ENCODE data around the gene ICAM4.

ICAM4 gene

DNA sequence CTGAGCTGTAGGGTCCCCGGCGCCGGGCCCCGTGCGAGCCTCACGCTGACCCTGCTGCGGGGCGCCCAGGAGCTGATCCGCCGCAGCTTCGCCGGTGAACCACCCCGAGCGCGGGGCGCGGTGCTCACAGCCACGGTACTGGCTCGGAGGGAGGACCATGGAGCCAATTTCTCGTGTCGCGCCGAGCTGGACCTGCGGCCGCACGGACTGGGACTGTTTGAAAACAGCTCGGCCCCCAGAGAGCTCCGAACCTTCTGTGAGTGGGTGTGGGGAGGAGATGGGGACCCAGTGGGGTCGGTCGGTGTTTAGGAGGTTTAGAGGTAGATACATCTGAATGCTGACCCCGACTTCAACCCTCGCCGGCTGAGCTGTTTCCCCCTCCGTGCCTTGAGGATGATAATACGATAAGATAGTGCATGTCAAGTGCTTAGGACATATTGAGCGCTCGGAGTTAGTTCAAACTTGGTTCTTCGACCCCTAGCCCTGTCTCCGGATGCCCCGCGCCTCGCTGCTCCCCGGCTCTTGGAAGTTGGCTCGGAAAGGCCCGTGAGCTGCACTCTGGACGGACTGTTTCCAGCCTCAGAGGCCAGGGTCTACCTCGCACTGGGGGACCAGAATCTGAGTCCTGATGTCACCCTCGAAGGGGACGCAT, 4.9 kb downstream of the ICAM4 start:
- no peak for FAIRE-seq

DNA sequence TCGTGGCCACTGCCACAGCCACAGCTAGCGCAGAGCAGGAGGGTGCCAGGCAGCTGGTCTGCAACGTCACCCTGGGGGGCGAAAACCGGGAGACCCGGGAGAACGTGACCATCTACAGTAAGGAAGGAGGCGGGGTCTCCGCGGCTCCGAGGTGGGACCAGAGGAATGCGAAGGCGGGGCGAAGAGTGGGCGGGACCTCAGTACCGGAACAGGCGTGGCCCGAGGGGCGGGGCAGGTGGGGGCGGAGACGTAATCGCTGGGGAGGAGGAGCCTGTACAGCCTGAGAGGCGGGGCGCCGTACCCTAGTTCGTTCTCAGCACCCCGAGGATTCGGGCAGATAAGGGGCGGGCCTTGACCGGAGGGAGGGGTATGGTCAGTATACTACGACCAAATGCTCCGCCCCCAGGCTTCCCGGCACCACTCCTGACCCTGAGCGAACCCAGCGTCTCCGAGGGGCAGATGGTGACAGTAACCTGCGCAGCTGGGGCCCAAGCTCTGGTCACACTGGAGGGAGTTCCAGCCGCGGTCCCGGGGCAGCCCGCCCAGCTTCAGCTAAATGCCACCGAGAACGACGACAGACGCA, 5.5 kb downstream of the ICAM4 start:
- FAIRE-seq = no peak

DNA sequence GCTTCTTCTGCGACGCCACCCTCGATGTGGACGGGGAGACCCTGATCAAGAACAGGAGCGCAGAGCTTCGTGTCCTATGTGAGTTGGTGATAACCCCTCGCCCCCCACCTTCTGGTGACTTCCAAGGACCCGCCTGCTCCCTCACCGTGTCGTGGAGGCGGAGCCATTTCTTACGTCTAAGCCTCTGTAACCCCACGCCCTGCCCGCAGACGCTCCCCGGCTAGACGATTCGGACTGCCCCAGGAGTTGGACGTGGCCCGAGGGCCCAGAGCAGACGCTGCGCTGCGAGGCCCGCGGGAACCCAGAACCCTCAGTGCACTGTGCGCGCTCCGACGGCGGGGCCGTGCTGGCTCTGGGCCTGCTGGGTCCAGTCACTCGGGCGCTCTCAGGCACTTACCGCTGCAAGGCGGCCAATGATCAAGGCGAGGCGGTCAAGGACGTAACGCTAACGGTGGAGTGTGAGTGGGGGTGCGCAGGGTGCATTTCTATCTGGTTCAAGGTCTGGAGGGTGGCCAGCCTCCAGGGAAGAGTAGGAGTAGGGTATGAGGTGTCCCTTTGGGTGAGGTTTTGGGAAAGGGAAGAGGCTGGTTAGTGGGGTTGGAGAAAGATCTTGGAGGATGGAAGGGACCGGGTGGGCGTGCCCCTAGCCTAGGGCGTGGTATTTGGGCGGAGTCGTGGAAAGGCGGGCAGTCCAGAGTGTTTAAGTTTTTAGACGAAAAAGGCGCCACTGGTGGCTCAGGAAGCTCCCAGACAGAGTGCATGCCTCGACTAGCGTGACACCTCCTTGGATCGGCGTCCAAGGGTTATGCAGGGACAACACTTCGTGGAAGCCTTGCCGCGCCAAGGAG, 6.3 kb downstream of the ICAM4 start:
- FAIRE-seq = no peak

DNA sequence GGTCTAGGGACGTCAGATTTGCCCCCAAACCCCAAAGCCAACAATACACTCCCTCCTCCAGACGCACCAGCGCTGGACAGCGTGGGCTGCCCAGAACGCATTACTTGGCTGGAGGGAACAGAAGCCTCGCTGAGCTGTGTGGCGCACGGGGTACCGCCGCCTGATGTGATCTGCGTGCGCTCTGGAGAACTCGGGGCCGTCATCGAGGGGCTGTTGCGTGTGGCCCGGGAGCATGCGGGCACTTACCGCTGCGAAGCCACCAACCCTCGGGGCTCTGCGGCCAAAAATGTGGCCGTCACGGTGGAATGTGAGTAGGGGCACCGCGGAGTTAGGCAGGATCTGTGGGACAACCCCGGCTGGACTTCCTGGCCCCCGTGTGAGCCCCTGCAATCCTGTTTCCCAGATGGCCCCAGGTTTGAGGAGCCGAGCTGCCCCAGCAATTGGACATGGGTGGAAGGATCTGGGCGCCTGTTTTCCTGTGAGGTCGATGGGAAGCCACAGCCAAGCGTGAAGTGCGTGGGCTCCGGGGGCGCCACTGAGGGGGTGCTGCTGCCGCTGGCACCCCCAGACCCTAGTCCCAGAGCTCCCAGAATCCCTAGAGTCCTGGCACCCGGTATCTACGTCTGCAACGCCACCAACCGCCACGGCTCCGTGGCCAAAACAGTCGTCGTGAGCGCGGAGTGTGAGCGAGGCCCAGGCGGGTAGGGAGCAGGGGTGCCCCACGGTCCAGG, 7.0 kb downstream of the ICAM4 start:
- FAIRE-seq = no peak

DNA sequence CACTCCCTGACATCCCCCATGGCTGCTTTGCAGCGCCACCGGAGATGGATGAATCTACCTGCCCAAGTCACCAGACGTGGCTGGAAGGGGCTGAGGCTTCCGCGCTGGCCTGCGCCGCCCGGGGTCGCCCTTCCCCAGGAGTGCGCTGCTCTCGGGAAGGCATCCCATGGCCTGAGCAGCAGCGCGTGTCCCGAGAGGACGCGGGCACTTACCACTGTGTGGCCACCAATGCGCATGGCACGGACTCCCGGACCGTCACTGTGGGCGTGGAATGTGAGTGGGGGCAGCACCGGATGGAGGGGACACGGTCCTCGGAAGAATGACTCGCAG, 7.6 kb downstream of the ICAM4 start:
- FAIRE-seq = no peak

DNA sequence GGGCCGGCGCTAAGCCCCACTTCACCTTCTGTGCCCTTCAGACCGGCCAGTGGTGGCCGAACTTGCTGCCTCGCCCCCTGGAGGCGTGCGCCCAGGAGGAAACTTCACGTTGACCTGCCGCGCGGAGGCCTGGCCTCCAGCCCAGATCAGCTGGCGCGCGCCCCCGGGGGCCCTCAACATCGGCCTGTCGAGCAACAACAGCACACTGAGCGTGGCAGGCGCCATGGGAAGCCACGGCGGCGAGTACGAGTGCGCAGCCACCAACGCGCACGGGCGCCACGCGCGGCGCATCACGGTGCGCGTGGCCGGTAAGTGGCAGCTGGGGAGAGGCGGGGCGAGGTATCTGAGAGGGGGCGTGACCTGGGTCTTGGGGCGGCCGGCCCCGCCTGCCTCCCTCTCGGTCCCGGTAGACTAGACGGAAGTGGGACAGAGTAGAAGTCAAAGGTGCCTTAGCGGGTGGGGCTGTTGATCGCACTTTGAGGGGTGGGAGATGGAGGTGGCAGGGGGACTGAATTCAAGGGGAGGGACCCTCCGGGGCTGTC, 8.6 kb downstream of the ICAM4 start:
- FAIRE-seq = no peak

DNA sequence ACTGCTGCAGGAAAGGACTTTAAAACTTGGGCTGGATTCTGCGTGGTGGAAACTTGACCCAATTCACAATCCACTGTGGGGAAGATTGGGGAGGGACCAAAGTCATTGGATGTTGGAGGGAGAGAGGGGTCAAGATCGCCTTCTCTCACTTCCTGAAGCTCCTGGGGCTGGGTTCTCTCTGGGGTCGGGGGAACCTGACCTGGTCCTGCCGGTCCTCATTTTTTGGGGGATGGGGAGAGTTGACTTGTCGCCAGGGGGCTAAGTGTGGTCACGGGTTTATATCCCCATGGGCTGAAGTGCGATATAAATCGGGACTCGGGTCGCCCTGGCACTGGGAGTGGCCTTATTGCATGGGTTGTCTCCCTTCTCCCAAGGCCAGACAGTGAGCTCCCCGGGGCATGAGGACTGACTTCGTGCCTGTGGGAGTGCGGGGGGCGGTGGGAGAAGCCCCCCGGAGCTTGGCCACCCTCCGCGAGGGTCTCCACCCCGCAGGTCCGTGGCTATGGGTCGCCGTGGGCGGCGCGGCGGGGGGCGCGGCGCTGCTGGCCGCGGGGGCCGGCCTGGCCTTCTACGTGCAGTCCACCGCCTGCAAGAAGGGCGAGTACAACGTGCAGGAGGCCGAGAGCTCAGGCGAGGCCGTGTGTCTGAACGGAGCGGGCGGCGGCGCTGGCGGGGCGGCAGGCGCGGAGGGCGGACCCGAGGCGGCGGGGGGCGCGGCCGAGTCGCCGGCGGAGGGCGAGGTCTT, 9.3 kb downstream of the ICAM4 start:
- no peak for FAIRE-seq

DNA sequence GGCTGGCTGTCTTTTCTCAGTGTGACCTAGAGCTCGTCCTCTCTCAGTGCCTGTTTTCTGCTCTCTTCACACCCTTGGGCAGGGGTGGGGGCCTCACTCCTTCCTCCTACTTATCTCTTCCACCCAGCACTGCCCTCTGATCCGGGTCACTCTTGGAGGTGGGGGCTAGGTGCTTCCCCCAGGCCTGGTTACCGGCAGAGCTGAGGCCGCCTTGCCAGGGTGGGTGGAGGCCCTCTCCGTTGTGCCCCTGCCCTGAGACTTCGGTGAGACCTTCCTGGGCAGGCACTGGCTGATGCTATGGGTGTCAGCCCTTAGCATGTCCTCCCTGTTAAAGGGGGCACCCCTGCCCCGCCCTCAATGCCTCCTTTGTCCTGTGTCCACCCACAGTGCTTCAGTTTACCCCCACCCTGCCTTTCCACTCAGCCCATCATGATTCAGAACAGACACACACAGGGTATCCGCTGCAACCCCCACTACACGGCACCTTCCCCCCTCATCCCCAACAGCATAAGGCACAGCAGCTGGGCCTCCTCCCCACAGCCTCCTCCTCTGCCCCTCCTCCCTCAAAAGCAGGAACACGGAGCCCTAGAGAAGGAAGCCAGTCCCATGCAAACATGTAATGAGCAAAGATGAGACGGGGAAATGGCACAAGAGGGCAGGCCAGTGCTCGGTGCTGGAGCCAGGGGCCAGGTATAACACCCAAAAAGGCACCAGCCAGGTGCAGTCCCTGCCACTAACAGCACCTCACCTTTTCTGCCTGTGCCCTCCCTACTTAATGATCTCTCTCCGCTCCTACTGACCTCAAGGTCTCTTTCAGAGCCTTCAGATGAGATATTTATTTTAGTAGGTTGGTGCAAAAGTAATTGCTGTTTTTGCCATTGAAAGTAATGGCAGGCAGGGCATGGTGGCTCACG, 13.0 kb downstream of the ICAM4 start:
- FAIRE-seq = no peak

DNA sequence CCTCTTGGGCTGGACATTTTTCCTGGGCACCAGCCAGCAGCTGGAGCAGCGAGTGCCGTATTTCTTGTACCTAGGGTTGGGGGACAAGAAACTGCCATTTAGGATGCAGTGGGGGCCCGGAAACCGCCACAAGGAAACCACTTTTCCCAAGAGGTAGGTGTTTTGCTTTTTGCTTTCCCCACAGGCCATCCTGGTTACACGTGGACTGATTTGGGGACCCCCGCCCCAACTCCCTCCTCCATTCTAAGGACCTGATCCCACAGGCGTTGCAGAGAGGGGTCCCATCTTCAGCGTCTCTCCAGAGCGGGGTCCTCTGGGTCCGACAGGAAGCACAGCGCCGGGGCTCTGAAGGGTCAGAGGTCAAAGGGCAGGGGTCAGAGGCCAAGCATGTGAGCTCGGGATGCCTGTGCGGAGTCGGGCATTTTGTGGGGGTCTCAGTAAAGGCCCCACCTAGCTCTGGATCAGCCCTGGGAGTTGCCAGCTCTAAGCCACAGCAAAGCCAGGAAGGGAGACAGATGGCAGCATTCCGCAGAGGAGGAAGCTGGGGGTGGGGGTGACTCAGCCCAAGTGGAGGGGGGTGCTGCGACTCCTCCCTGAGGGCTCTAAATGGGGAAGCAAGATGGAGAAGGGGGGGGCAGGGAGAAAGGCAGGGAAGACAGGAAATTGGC, 18.5 kb downstream of the ICAM4 start:
- no peak for FAIRE-seq

DNA sequence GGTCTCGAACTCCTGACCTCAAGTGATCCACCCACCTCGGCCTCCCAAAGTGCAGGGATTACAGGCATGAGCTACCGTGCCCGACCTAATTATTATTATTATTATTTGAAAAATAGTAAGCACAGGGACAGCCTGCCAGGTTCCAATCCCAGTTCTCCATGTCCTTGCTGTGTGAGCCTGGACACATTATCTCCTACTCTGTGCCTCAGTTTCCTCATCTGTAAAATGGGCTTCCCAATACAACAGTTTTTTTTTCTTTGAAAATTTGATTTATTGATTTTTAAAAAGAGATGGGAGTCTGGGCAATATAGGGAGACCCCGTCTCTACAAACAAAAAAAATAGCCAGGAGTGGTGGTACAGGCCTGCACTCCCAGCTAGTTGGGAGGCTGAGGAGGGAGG, 19.6 kb downstream of the ICAM4 start:
- FAIRE-seq = no peak

DNA sequence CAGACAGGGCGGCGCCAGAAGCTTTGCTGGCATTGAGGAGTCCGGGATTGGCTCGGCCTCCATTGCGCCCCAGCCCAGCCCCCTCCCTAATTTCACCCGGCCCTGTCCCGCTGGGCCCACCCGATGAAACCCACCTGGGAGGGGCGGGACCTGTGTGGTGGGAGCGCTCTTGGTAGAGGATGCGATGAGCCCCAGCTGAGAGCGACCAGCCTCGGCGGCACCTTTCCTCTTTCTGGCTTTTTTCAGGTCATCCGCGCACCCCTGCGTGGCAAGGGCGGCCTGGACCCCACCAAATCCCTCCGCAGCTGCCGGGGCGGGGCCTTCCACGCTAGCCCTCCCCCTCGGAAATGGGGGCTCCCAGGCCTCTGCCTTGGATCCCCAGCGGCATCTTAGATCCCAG, 22.7 kb downstream of the ICAM4 start, which contains the start of gene ZGLP1:
TSS of gene ZGLP1 (minus strand) at position 393 of the 400 bp plus-strand sequence.
- FAIRE-seq = no peak

DNA sequence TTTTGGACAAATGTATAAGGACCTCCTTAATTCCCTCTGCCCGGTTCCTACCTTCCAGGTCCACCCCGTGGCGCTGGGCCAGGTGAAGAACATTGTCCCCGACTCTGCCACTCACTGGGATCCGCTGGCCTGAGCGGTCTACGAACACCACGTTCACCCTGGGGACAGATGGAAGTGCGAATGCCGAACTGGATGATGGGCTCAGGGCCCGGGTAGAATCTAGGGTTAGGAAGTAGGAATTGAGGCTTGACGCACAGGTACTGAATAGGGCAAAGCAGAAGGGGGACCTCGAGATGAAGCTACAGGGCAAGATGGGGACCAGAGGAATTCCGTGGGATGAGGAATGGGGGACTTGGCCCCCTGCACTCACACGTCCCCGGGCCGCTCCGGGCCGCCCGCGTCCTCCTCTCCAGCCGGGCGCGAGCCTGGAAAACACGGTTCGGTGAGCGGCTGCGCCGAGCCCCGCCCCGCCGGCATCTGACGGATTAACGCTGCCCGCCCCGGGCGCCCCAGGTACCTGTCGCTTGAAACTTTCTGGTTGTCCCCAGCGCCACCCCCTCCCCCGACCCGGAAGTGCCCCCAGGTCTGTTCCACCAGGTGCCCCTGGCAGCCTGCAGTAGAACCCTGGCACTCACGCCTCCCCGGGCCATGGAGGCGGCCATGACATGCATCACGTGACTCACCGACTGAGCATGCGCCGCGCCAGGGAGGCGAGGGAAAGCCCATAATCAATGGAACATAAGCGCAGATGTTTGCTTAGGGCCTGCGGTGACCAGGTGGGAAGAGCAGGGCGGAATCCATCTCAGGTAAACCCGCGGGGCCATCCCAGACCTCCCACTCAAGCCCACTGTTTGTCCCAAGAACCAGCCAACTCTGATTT, 28.8 kb downstream of the ICAM4 start, which contains the start of gene FDX2:
TSS of gene FDX2 (minus strand) at position 681 of the 880 bp plus-strand sequence. CDS start at position 662, 19 bp downstream.
- no peak for FAIRE-seq

DNA sequence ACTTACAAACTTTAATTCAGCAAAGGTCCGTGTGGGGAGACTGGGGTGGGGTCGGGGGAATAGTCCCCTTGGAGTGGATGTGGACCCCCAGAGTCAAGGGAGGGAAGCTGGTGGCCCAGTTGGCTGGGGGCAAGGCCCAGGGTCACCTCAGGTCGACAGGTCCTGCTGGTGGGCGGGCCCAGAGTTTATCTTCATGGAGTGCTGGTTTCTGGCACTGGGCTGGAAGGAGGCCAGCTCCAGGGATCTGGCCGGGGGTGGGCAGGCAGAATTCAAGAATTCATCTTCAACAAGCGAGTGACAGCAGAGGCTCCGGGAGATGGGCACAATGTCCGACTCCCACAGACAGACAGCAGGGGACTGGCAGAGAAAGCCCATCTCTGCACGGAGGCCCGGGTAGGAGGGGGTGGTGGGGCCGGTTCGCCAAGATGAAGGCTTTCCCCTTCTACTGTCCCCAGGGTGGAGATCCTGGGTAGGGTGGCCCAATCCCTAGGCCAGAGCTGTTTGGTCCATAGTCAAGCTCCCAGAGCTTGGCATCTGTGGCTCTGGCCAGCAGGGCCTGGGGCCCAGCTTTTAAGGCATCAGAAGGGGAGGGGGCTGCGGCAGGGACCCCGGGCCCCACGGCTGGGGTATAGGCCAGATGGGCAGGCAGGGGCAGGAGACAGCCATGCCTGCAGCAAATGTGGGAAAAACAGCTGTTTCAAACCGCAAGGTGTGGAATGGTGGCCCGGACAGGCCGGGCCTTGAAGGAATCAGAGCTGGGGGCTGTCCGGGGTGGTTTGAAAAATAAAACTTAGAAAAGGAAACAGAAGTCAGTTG, 29.7 kb downstream of the ICAM4 start:
- no peak for FAIRE-seq

DNA sequence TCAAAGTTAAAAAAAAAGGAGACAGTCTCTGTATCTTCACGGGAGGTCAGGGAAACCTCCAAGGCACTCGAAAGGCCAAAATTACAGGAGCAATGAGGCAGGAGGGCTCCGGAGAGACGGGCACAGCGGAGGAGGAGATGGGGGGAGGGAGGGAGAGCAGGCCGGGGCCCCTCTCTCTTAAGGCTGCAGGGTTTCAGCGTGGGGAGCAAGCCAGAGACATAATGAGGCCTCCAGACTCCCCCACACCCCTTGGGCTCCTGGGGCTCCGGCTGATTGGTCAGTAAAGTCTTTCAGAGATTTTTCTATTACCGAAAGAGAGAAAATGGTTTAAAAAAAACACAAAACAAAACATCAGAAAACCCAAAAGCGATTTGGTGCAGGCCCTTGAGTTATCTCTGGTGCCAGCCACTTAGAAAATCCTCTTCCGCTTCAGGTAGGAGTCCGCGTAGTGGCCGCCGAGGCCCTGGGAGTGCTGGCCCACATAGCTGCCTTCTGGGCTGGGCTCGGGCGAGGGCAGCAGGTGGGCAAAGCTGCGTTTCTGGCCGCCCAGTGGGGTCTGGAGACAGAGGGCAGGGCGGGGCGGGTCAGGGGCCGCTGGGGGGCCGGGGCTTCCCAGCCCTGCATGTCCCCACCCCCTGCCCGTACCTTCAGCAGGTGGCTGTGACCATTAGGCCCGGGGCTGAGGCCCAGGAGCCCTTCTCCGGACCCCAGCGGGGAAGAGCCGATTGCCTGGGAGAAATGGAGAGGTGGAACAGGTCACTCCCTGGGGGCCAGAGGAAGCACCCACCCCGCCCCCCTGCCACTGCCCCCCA, 30.5 kb downstream of the ICAM4 start:
- FAIRE-seq = no peak

DNA sequence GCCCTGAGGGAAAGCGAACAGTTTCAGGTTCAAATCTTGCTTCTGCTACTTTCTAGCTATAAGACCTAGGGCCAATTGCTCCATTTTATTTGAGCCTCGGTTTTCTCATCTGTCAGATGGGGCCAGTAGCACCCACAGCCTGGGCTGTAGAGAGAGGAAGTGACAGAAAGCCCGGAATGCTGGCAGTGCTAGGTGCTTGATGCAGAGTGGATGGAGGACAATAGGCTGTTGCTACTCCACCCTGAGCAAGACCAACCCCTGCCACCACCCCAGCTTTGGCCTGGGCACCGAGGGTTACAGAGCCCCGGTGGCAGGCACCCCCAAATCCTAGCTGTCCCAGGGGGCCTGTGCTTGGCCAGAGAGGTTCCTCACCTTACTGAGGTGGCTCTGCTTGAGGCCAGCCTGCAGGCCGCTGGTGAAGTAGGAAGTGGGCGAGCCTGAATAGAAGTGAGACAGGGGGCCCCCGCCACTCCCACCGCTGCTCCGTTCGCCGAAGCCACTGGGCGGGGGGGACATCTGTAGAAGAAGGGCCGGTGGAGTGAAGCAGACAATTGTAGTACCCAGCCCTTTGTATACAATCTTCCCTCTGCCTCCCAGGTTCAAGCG, 31.2 kb downstream of the ICAM4 start:
- FAIRE-seq = no peak

DNA sequence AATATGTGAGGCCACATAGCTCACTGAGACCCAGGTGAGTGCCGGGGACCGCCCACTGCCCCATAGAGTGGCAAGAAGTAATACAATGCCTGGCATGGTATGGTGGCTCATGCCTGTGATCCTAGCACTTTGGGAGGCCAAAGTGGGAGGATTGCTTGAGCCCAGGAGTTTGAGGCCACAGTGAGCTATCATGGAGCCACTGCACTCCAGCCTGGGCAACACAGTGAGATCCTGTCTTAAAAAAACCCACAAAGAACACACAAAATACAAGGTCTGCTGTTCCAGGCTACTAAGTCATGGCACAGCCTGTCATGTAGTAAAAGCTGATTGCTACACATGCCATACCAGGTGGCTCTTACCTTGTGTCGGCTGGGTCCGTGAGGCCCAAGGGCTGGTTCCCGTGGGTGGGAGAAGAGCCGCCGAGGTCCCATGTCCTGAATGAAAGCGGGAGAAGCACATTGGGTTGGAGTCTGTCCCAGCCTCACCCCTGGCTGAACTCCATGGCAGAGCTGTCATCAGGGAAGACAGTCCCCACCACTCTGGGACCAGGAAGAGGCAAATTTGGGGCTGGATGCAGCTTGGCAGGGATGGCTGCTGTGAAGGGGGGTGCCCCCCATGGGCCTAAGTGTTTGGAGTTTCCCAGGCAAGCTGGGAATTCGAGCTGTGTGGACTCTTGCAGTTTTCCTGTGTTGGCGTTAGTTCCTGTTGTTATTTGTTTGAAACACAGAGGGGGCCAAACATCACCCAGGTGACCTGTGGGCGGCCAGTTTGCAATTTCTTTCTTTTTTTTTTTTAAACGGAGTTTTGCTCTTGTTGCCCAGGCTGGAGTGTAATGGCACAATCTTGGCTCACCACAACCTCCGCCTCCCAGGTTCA, 32.3 kb downstream of the ICAM4 start:
- FAIRE-seq = no peak

All from A204.1 (cell line).